Retinal pigment epithelial cell (primary cell): ENCODE measurements around the gene EML2.

Experiments used
- DNase-seq: peaks from one replicate; pipeline ENCODE4 v3.0.0-alpha.2; 2010; ENCODE audit warnings: low read depth
- H3K4me3 ChIP-seq: 2 replicates; pipeline ENCODE4 v1.5.1; 2011; ENCODE audit warnings: mild to moderate bottlenecking, low read length, control low read depth, moderate library complexity
- TF ChIP-seq, protein P1 (sequence below): conservative IDR thresholded peaks from 2 replicates; pipeline ENCODE4 v1.5.1; 2011; ENCODE audit warnings: low read depth, low read length, control low read depth, inconsistent platforms

EML2 gene

DNA sequence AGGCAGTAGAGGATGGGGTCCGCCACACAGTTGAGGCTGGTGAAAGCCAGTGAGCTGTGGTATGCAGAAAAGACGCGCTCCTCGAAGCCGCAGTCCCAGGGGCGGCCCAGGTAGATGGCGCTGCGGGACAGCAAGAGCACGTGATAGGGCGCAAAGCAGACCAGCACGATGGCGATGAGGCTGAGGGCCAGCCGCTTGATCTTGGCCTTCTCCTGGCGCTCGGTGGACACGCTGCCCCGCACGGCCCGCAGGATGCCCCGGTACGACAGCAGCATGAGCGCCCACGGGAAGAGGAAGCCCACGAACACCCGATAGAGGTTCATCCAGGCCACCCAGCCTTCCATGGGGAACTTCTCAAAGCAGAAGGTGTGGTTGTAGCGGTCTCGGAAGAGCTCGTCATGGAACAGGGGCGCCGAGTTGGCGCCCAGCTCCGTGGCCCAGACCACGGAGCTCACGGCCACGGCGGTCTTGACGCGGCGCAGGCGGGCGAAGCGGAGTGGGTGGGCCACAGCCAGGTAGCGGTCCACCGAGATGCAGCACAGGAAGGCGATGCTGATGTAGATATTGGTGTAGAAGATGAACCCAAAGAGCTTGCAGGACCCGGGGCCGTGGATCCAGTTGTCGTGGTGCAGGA, 48.1 kb downstream of the EML2 start:
- TF ChIP-seq, protein P1, sequence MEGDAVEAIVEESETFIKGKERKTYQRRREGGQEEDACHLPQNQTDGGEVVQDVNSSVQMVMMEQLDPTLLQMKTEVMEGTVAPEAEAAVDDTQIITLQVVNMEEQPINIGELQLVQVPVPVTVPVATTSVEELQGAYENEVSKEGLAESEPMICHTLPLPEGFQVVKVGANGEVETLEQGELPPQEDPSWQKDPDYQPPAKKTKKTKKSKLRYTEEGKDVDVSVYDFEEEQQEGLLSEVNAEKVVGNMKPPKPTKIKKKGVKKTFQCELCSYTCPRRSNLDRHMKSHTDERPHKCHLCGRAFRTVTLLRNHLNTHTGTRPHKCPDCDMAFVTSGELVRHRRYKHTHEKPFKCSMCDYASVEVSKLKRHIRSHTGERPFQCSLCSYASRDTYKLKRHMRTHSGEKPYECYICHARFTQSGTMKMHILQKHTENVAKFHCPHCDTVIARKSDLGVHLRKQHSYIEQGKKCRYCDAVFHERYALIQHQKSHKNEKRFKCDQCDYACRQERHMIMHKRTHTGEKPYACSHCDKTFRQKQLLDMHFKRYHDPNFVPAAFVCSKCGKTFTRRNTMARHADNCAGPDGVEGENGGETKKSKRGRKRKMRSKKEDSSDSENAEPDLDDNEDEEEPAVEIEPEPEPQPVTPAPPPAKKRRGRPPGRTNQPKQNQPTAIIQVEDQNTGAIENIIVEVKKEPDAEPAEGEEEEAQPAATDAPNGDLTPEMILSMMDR: peak; percentile 47
- no peak for DNase-seq

DNA sequence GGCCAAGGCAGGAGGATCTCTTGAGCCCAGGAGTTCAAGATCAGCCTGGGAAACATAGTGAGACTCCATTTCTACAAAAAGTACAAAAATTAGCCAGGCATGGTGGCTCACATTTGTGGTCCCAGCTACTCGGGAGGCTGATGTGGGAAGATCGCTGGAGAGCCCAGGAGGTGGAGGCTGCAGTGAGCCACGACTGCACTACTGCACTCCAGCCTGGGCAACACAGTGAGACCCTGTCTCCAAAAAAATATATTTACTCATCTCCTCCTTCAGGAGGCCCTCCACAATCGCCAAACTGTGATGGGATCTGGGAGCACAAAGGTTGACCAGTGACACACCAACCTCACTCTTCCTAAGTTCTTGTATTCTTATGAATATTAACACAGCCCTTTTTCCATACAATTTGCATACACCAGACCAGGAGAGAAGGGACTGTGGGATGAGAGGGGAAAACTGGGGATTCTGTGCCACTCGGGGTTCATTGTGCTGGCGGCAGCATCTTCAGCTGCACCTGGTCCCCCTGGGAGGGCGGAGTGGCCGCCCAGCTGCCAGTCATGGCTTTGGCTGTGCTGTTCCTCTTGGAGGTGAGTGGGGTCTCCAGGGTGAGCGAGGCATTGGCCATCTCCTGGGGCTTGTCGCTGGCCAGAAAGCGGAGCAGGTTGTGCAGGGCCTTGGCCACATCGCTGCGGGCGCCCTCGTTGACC, 48.7 kb downstream of the EML2 start:
- DNase-seq: no peak
- TF ChIP-seq, protein P1: no peak
- H3K4me3 ChIP-seq: no peak overlapping the region

More for the DNA sequence above, 48.1 kb downstream of the EML2 start:
- H3K4me3 ChIP-seq: no peak overlapping the region

DNA sequence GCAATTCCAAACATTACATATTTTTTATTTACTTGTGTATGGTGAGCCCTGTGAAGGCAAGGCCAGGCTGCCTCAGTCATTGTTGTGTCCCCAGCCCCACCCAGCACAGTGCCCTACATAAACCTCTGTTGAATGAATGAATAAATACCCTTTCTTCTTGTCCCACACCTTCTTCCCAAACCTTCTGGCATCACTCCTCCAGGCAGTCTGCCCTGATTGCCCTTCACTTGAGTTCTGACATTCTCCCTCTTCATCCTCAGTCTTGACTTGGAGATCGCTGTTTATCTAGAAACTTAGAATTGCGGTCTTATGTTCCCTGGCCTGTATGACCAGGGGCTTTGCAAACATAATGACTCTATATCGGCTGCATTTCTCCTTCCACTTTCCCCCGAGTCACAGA, 49.4 kb downstream of the EML2 start:
- no peak for DNase-seq
- TF ChIP-seq, protein P1: no peak
- H3K4me3 ChIP-seq: no peak overlapping the region

DNA sequence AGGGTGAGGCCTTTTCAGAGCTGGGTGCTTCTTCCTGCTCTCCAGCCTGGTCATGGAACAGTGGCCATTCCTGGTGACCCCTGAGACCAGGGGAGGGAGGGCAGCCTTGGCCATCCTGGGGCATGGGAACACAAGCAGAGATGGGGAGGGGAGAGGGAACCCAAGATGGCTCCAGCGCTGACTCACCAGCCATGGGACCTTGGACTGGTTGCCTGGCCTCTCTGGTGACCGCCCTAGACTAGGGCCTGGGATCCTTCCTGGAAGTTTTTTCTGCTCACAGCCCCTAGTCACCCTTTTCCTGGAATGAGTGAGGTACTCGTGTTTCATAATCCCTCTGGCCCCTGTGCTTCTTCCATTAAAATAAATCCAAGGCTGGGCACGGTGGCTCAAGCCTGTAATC, 51.3 kb downstream of the EML2 start:
- TF ChIP-seq, protein P1: no peak
- no peak overlapping the region for H3K4me3 ChIP-seq
- no peak for DNase-seq

DNA sequence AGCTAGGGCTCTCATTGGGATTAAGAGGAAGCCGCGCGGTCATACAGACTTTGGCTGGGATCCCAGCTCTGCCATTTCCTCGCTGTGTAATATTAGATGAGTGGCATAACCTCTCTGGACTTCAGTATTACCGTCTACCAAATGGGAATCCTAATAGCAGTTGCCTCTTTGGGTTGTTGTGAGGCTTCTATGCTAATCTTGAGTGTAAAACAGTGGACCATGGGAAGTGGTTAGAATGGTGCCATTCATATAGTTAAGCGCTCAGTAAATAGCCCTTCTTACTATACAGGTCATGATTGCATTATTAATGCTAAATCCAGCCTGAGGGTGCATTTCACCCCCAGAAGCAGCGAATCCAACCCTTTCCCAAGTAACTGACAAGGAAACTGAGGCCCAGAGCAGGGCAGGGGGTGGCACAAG, 54.0 kb downstream of the EML2 start:
- TF ChIP-seq, protein P1: no peak
- peak overlapping the region; percentile 91 for H3K4me3 ChIP-seq
- no peak for DNase-seq

DNA sequence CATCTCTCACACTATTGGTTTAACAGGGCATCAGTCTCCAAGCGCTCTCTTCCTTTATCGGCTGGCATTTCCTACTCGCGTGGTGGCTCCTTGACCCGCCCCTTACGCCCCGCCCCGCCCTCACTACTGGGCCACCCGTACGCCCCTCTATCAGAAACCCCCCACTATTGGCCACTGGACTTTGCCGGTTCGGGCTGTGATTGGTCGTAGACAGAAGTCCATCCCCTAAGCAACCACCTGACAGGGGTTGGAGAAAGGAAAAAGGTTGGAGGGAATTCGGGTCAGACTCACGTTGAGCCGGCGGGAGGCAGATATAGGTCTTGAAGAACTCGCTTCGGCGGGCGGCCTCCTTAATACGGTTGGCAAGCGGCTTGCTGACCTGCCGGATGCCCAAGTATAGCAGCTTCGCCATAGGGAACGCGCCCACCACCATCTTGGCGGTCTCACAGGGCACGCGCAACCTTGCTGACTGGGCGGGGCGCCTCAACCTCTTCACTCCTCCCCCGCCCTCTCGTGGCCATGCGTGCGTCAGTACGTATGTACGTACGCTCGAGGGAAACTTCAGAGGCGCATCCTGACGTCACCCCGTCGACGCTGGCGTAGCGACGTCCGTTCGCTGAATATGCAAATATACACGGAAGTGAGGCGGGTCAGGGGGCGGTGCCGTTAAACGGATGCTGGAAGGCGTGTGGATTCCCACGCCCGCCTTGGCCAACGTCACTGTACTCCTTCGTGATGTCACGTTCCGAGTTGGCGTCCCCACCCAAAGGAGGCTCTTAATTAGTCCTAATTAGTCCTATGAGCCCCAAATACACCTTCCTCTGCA, 54.7 kb downstream of the EML2 start, which contains the start of gene OPA3:
Gene OPA3 (minus strand): TSS at position 471 of the 826 bp plus-strand sequence. CDS start 38 bp downstream, at position 433.
- H3K4me3 ChIP-seq: peak within 1 kb of the TSS; percentile 91
- peak; percentile 99 for DNase-seq
- TF ChIP-seq, protein P1: no peak
